GM21515 (cell line): ENCODE results near the gene ACSBG1.

ENCODE experiments used
- ATAC-seq: cut with Tn5 transposase; IDR thresholded peaks from one replicate; pipeline ENCODE4 v1.9.1; 2021; ENCODE audit not compliant: unreplicated experiment

The ACSBG1 gene

DNA sequence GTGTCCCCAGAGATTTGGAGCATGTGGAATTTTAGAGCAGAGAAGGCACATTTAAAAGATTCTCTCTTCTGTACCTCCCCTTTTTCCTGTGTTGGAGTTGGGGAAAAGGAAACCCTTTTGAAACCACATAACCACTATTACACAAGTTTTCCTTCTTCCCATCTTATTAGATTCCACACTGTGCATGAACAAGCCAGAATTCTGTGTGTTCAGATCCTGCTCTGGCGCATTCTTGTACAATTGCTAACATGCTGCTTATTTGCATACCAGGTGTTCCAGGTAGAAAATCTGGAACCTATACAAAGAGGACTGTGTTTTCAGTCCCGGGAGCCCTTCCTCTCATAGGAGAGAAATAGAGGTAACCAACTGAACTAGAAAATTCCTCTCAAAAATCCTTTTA is 100.6 kb downstream of the ACSBG1 start:
- no peak for ATAC-seq

DNA sequence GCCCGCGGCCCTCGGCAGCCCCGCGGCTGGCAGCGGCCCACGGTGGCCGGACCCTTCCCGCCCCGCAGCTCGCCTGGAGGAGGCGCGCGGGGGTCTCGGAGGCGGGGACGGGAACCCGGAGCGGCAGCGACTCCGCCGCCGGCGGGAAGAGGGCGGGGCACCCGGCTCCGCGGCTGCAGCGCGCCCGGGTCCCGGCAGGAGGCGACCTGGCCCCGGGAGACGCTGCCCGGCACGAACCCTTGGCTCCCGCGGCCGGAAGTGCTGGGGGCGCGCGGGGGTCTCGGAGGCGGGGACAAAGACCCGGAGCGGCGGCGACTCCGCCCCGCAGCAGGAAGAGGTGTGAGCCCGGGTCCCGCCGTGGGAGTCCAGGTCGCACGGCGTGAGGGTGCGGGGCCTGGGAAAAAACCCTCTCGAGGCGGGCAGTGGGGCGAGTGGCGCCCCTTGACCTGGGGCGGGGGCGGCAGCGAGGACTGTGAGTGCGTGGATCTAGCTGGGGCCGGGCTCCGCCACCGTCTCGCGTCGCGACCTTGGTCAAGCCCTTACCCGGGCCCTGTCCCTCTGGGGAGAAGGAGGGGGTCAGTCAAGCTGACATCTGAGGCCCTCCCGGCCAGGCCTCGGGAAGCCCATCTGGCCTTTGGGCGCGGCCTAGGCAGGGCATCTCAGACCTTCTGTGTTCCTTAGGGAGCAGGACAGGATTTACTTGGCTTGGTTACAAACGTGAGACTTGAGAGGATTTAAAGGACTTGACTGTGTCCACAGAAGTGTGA is 102.9 kb downstream of the ACSBG1 start, which contains the start of gene CIB2:
Gene CIB2, minus strand, starts transcription at position 151 of the 767 bp plus-strand sequence. CDS start 230 bp downstream, outside the sequence.
- ATAC-seq = peak; percentile 77

DNA sequence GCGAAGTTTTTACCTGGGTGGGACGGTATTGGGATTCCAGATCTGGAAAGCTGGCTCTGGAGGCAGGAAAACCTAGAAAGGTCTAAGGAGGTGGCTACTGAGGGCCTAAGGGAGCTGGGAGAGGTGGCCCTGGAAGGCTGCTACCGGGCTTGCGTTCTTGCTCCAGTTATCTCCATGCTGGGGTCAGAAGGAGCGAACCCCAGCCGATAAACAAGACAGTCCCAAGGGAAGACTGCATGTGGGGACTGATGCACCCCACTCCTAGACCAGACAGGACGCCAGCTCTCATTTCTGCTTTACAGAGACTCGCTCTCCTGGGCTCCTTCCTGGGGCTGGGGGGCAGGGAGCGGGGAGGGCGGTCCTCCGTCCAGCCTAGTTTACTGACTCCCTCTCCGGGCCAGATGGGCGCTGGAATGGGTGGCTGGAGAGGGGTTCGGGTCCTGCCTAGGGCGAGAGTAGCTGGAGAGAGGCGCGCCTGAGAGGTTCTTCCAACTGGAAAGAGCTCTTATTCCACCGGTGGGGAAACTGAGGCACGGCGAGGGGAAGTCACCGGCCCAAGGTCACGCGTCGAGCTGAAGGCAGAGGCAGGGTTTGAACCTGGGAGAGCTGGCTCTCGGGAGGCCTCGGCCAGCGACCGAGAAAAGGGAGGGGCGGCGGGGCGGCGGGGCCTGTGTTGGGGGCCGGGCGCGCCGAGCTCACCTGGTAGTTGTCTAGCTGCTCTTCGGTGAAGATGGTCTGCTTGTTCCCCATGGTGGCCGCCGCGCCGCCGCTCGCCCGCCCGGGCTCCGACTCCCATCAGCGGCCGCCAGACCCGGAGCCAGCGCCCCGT is 103.7 kb downstream of the ACSBG1 start:
- ATAC-seq = peak; percentile 38

DNA sequence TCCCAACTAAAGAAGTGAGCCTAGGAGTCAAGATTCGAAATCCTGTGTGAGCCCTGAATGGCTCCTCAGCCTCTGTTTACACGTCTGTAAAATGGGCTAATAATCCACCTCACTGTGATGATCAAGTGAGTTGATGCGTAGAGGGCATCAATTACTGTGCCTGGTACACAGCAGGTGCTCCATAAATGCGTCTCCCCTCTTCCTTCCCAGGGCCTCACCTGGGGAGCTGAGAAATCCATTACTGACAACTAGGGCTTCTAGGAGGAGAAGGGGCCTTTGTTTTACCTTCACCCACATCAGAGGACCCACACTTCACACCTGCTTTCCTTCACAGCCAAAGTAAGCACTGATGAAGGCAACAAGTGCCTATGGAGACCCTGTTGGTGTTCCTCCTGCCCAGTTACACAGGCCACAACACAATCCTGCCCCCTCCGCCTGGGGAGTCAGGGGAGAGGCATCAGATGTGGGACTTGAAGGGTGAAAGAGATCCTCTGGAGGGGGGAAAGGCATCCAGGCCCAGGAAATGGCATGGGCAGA is 104.5 kb downstream of the ACSBG1 start:
- ATAC-seq = no peak

DNA sequence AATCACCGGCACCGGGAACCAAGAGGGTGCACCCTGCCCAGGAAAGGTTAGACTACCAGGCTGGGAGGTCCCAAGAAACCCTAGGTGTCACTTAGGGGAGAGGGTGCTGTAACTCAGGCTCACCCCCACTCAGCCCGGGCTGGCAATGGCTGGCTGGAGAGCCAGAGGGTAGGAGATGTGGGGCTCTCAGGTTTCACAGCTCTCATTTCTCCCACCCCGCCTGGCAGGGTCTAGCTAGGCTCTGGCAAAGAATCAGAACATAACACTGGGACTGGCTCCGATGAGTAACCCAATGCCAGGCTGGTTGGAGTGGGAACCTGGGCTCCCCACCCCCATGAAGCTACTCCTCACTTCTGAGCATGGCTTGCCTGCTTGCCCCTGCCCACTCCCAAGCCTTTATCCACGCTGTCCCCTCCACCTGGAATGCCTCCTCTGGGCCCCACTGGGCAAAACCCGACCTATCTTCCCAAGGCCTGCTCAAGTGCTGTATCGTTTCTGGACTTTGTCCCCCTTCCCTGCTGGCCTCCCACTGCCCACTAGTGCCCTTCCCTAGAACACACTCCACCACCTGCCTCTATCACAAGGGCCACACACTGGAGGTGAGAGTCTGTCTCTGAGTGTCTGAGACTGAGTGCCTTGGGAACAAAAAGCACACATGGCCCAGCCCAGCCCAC is 105.2 kb downstream of the ACSBG1 start:
- ATAC-seq = no peak

DNA sequence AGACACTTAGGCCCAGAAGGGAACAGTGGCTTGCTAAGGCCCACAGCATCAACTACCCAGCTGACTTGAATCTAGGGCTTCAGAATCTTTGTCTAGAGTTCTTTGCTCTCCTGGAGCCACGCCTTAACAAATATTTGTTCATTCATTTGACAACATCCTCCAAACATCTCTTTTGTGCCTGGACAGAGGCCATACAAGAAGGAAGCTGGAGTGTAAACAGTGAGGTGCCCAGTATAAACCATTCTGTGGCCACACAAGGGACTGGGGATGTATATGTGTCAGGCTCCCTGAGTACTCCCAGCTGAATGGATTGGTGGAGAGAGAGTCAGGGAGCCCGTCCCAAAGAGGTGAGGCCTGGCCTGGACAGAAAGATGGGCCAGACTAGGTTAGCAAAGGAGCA is 106.5 kb downstream of the ACSBG1 start:
- ATAC-seq = no peak

DNA sequence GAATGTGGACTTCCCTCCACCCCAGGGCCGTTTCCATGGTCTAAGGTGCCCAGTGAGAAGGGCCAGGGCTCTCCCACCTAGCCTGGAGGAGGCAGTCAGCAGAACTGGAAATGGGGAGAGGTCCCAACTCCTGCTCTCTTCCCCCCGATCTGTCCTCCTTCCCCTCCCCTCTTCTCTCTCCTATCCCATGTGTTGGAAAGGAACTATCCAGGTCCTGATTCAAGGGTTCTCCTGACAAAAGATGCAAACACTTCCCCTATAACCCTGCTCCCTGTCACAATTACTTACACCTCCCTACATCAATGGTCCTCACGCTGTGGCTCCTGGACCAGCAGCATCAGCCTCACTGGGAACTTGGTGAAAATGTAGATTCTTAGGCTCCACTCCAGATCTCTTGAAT is 109.1 kb downstream of the ACSBG1 start:
- ATAC-seq = no peak

DNA sequence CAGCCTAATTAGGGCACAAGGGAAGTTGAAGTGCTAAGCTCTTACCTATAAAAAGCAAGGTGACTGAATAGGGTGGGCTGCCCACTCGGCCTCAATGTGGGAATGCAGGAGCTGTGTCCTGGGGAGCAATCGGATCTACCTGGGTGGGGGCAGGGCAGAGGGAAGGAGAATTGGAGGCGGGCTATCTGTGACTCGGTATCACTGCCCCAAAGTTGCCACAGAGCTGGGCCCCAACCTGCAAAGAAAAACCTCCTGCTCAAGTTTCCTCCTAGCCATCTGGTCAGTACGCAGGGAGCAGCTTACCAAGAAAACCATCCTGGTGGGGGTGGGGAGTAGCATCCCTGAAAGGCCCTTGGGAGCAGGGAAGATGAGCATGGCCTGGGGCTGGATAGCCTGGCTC is 113.8 kb downstream of the ACSBG1 start:
- no peak for ATAC-seq
